ENCODE results near the gene DUS4L. TPM values are rescaled to one million over a fixed set of nuclear protein-coding genes. Genes with fewer than 3 reads are reported as not detected.

Gene DUS4L
- total RNA-seq, 2 experiments from 2014 or later, result 9.3 to 10.2 TPM

DNA sequence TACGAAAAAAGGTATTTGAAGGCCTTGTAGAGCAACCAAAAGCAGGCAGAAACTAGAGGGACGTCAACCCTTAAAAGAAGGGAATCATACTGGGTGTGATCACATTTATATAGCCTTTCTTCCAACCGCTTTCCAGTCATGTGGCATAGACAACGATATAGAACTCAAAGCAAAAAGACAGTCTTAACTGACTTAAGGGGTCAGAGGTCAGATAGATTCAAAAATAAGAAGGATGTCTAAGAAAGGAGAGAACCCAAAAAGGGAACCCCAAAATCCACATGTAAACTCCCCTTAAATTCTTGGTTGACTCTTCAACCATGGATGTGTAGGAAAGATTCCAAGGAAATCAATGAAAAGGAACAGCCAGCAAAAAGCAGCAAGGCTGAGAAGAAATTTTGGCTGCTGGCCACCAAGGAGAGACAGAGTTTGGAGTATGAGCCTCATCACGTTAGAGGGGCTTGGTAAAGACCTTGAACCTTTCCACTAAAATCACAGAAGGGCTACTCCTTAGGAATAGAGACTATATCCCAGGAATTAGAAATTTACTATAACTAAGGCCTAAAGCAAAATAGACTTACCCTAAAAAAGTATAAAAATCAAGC is 24.9 kb downstream of the DUS4L start:
- CTCF ChIA-PET, result no interaction called here
- H3K9me3 Mint-ChIP-seq (ENCODE audit: low read depth), result no peaks in the 10 kb centered on the region
- no peaks in the 10 kb centered on the region for H3K27me3 Mint-ChIP-seq
- peaks cover 5% of the 10 kb centered on the region for H3K4me1 Mint-ChIP-seq
- H3K36me3 Mint-ChIP-seq, result peaks cover 49% of the 10 kb centered on the region
- no peak for DNase-seq
- H3K27ac Mint-ChIP-seq, result no peak overlapping the region
- H3K4me3 Mint-ChIP-seq, result no peak overlapping the region
- ATAC-seq, result no peak

DNA sequence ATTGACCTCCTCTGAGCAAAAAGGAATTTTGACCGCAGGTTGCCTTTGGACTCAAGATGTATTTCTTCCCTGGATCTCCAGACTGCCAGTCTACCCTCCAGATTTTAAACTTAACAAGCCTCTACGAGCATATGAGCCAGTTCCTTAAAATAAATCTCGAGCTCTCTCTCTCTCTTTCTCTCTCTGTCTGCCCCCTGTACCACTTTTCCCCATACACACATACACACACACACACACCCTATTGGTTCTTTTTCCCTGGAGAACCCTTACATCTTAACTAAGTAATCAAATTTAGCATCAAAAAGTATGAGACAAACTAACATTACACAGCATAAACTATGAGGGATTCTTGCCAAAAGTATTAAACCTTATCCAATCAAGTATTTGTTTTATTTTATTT is 27.6 kb downstream of the DUS4L start:
- peaks cover 41% of the 10 kb centered on the region for H3K36me3 Mint-ChIP-seq
- H3K27me3 Mint-ChIP-seq, result no peaks in the 10 kb centered on the region
- H3K9me3 Mint-ChIP-seq (ENCODE audit: low read depth), result no peaks in the 10 kb centered on the region
- peaks cover 2% of the 10 kb centered on the region for H3K4me1 Mint-ChIP-seq
- ATAC-seq, result no peak
- CTCF ChIA-PET, result no interaction called here
- no peak overlapping the region for H3K4me3 Mint-ChIP-seq
- DNase-seq, result no peak
- H3K27ac Mint-ChIP-seq, result no peak overlapping the region

DNA sequence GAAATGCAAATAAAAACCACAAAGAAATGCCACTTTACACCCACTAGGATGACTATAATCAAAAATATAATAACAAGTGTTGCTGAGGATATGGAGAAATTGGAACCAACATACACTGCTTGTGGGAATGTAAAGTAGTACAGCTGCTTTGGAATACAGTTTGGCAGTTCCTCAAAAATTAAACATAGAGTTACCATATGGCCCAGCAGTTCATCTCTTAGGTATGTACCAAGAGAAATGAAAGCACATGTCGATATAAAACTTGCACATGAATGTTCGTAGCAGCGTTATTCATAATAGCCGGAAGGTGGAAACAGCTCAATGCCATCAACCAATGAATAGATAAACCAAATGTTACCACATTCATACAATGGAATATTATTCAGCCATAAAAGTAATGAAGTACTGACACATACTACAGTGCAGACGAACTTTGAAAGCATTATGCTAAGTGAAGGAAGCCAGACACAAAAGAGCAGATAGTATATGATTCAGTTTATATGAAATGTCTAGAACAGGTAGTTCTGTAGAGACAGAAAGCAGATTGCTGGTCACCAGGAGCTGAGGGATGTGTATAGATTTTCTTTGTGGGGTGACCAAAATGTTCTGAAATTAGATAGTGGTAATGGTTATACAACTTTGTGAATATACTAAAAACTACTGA is 28.7 kb downstream of the DUS4L start:
- Mint-ChIP-seq H3K36me3 (peaks cover 41% of the 10 kb centered on the region), H3K9me3 (ENCODE audit: low read depth) (no peaks in the 10 kb centered on the region)
- CTCF ChIA-PET, result no interaction called here

DNA sequence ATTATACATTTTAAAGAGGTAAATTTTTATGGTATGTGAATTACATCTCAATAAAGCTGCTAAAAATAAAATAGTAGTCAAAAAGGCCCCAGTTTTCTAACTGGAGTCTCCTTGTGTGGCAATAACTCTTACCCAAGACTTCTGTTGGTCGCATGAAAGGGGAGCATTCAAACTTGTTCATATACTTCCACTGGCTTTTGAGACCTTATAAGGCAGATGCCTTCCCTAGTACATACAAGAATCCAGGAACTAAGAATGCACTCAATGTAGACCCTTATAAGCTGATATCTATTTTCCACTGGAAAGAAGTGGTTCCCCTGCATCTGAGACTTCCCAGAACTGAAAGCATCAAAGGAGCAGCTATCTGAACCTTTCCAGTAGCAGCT is 29.2 kb downstream of the DUS4L start:
- ATAC-seq, result no peak
- H3K36me3 Mint-ChIP-seq, result peaks cover 45% of the 10 kb centered on the region
- CTCF ChIA-PET, result no interaction called here

More for the DNA sequence above, 28.7 kb downstream of the DUS4L start:
- H3K4me1 Mint-ChIP-seq, result peaks cover 2% of the 10 kb centered on the region
- DNase-seq (no peak), ATAC-seq (no peak)
- no peaks in the 10 kb centered on the region for H3K27me3 Mint-ChIP-seq
- no peak overlapping the region for H3K4me3 Mint-ChIP-seq
- no peak overlapping the region for H3K27ac Mint-ChIP-seq

DNA sequence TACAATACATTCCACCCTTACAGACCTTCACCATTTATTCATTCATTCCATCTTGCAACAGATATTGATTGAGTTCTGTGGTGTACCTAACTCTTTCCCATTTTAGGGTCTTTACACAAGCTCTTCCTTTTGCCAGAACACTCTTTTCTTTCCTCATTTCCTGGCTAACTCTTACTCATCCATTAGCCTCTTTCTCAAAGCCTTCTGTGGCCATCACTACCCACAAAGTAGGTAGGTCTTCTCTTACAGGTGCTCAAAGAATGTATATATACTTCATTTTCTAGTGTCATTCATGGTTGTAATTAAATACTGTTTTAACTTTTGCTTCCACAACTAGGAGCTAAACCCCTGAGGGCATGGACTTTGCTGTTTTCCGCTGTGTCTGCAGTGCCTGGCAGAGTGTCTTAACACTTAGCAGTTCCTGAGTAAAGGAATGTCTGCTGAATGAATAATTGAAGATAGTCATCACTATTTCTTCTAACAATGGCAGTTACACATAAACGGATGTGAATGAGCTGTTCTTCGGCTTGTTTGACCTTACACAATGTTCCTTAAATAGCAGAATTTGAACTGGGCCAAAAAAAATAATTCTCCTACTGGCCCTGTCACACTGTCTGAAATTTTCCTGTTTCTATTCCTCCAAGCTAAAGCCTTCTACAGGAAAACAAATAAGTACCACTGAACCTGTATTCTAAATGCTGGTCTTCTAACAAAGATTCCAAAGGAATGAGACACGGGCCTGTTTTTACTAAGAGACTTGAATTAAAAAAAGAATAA is 31.4 kb downstream of the DUS4L start:
- Mint-ChIP-seq H3K9me3 (ENCODE audit: low read depth) (no peaks in the 10 kb centered on the region), H3K27me3 (no peaks in the 10 kb centered on the region), H3K36me3 (peaks cover 33% of the 10 kb centered on the region), H3K4me1 (no peaks in the 10 kb centered on the region), H3K27ac (no peak overlapping the region), H3K4me3 (no peak overlapping the region)
- CTCF ChIA-PET, result interaction anchor here (1.4 kb wide), 1 partner anchor 63 kb away, joined by 3 read pairs; no protein-coding TSS in a partner anchor
- no peak for ATAC-seq
- no peak for DNase-seq

More for the DNA sequence above, 29.2 kb downstream of the DUS4L start:
- Mint-ChIP-seq H3K9me3 (ENCODE audit: low read depth) (no peaks in the 10 kb centered on the region), H3K4me3 (no peak overlapping the region), H3K27me3 (no peaks in the 10 kb centered on the region), H3K4me1 (peaks cover 2% of the 10 kb centered on the region), H3K27ac (no peak overlapping the region)
- no peak for DNase-seq

DNA sequence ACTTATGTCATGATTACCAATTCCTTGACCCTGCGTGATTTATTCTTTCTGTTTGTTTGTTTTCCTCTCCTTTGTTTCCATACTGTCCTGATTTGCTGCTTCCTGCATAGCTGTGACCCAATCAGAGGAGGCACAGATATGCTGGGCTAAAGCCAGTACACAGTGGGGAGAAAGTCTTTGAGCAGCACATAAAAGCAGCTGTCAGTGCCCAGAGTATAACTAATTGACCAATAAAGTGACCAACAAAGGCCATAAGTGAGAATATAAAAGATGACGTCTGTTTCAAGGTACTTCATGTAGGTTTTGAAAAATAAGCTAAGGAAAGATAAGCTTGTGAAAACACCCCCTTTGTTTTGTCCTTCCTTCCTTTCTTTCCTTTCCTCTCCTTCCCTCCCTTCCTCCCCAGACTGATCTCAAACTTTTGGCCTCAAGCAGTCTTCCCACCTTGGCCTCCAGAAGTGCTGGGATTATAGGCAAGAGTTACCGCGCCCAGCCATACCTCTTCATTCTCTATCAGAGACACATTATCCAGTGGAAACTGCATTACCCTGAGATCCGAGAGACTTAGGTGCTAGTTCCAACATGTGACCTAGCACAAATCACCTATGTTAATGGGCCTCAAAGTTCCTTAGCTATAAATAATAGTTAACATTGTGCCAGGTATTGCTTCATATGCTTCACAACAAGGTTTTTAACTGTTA is 33.3 kb downstream of the DUS4L start:
- H3K27ac Mint-ChIP-seq, result no peak overlapping the region
- no peaks in the 10 kb centered on the region for H3K9me3 Mint-ChIP-seq (ENCODE audit: low read depth)
- no peak overlapping the region for H3K4me3 Mint-ChIP-seq
- peaks cover 34% of the 10 kb centered on the region for H3K36me3 Mint-ChIP-seq
- no peaks in the 10 kb centered on the region for H3K27me3 Mint-ChIP-seq
- no peak for ATAC-seq
- no peaks in the 10 kb centered on the region for H3K4me1 Mint-ChIP-seq
- no peak for DNase-seq
- CTCF ChIA-PET, result interaction anchor here (1.0 kb wide), 1 partner anchor 65 kb away, joined by 5 read pairs; no protein-coding TSS in a partner anchor

DNA sequence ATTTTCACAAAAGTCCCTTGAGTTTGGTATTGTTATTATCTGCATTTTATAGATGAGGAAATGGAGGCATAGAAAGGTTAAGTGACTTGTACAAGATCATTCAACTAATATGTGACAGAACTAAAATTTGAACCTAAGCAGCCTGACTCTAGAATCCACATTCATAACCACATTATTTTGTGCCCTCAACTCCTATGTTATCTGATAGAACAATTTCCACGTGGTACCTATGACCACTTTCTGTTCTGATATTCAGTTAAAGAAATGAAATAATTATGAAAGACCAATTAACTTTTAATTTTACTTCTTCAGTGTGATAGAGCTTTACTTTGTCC is 33.8 kb downstream of the DUS4L start:
- ATAC-seq, result no peak
- no peak overlapping the region for H3K4me3 Mint-ChIP-seq
- peaks cover 35% of the 10 kb centered on the region for H3K36me3 Mint-ChIP-seq
- H3K27ac Mint-ChIP-seq, result no peak overlapping the region
- H3K9me3 Mint-ChIP-seq (ENCODE audit: low read depth), result no peaks in the 10 kb centered on the region
- H3K27me3 Mint-ChIP-seq, result no peaks in the 10 kb centered on the region
- H3K4me1 Mint-ChIP-seq, result no peaks in the 10 kb centered on the region
- CTCF ChIA-PET, result interaction anchor here (1.0 kb wide), 1 partner anchor 64 kb away, joined by 5 read pairs; no protein-coding TSS in a partner anchor
- no peak for DNase-seq

DNA sequence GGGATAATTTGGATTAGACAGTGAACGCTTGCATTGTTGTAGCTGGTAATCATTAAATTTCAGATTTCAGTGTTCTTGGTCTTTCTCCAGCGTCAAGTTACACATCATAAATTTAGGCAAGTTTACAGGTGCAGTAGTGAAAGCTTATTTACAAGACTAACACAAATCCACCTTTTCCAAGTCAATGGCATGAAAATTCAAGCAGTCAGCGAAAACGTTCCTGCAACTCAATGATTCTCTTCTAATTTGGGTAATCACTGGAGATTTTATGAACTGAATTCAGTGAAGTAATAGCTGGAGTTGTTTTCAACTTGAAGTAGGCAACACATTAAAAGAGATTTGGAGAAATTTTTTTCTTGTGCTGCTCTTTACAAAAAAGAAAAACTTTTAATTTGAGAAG is 34.2 kb downstream of the DUS4L start:
- DNase-seq (no peak), ATAC-seq (no peak)
- no peaks in the 10 kb centered on the region for H3K27me3 Mint-ChIP-seq
- H3K36me3 Mint-ChIP-seq, result peaks cover 36% of the 10 kb centered on the region
- no peak overlapping the region for H3K4me3 Mint-ChIP-seq
- H3K9me3 Mint-ChIP-seq (ENCODE audit: low read depth), result no peaks in the 10 kb centered on the region
- no peak overlapping the region for H3K27ac Mint-ChIP-seq
- CTCF ChIA-PET, result no interaction called here
- H3K4me1 Mint-ChIP-seq, result no peaks in the 10 kb centered on the region

DNA sequence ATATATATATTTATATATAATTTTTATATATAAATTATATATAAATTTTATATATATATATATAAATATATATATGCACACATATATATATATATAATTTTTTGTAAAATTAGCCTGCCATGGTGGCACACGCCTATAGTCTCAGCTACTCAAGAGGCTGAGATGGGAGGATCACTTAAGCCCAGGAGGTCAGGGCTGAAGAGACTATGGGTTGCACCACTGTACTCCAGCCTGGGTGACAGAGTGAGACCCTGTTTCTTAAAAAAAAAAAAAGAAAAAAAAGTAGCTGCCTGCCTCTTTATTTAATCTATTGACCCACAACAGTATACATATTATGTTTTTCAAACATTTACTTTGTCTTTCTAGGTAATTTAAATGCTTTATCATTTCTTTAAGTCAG is 35.5 kb downstream of the DUS4L start:
- Mint-ChIP-seq H3K27ac (no peak overlapping the region), H3K36me3 (peaks cover 28% of the 10 kb centered on the region), H3K27me3 (no peaks in the 10 kb centered on the region), H3K9me3 (ENCODE audit: low read depth) (no peaks in the 10 kb centered on the region), H3K4me3 (no peak overlapping the region), H3K4me1 (no peaks in the 10 kb centered on the region)
- no peak for DNase-seq
- ATAC-seq, result no peak
- CTCF ChIA-PET, result interaction anchor here (0.7 to 1.2 kb wide), 3 partner anchors 62 to 121 kb away, joined by 3 read pairs; no protein-coding TSS in a partner anchor

DNA sequence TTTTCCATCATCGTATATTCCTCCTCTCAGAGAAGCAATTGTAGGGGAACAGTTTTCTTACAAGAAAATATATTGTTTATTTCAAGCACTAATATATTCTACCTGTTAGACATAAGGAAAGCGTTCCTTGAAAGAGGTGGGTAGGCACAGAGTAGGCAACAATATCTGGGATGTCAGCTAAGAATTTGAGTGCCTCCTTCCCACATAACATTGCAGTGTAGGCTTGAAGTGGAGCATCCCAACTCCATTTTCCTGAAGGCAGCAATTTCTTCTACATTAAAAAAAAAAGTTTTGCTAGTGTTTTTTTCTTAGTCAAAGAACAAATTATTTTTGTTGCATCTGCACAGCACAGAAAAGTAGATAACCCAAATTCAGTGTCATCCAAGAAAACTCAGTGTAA is 37.0 kb downstream of the DUS4L start:
- no peak overlapping the region for H3K4me3 Mint-ChIP-seq
- H3K27me3 Mint-ChIP-seq, result no peaks in the 10 kb centered on the region
- CTCF ChIA-PET, result no interaction called here
- no peaks in the 10 kb centered on the region for H3K9me3 Mint-ChIP-seq (ENCODE audit: low read depth)
- H3K4me1 Mint-ChIP-seq, result peaks cover 6% of the 10 kb centered on the region
- H3K36me3 Mint-ChIP-seq, result peaks cover 22% of the 10 kb centered on the region
- no peak for ATAC-seq
- DNase-seq, result no peak
- H3K27ac Mint-ChIP-seq, result no peak overlapping the region

DNA sequence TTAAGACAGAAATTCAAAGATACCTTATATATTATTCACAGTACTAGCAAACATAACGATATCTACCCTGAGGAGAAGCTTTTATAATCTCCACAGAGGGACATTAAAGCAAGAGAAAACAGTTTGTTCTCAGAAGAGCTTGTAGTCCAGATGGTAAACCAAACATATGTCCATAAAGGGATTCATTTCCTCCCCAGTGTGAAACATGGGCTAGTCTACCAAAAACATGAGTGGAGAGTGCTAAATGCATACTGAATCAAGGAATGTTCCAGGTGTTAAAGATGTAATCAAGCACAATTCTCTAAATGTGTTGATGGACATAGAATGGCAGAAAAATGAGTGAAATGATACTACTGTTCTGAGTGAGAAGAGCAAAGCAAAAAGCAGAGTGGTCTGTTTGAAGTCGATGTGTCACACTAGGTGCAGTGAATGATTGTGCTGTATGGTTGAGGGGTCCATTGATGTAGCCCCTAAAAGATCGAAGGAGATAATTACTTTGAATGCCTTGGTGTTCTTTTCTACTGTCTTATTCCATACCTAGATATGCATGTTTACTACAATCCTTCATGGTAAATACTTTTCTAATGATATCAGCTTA is 41.5 kb downstream of the DUS4L start:
- no peak overlapping the region for H3K4me3 Mint-ChIP-seq
- H3K36me3 Mint-ChIP-seq, result peaks cover 32% of the 10 kb centered on the region
- no peaks in the 10 kb centered on the region for H3K27me3 Mint-ChIP-seq
- no peak overlapping the region for H3K27ac Mint-ChIP-seq
- ATAC-seq, result no peak
- no peak for DNase-seq
- H3K9me3 Mint-ChIP-seq (ENCODE audit: low read depth), result no peaks in the 10 kb centered on the region
- H3K4me1 Mint-ChIP-seq, result peaks cover 6% of the 10 kb centered on the region
- CTCF ChIA-PET, result no interaction called here

DNA sequence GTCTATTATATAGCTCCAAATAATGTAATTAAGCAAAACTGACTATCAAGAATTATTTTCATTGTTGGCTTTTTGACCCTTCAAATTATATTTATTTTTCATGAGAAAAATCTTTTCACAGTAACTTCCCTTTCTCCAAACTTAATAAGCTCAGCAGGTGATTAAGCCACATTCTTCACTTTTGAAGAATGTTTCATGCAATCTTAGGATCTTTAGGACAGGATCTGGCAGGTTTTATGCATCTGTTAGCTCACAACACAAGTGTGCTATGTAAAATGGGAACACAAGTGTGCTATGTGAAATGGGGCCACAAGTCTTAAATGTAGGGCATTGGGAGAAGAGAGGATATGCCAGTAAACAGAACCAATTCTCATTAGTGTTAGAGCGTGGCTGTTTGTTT is 42.5 kb downstream of the DUS4L start:
- Mint-ChIP-seq H3K4me1 (peaks cover 6% of the 10 kb centered on the region), H3K27me3 (no peaks in the 10 kb centered on the region), H3K36me3 (peaks cover 31% of the 10 kb centered on the region), H3K4me3 (no peak overlapping the region), H3K27ac (no peak overlapping the region), H3K9me3 (ENCODE audit: low read depth) (no peaks in the 10 kb centered on the region)
- CTCF ChIA-PET, result no interaction called here
- DNase-seq, result no peak
- no peak for ATAC-seq

DNA sequence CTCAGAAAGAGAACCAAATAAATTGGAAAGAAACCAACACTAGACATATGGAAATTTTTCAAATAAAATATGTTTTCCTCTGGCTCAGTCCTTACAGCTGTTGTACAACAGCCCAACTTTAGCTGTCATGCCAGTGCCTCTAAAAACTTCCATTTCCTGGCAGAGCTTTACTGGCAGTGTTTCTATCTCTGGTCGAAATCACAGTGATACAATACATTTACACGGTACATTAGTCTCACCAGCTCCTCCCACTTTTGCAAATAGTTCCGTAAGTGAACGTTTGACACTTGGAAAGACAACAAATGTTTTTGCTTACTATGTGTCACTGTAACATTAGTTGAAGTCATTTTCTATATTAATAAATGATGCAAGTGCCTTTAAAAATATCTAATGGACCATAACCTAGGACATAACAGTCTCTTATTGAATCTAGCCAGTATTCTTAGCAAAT is 46.1 kb downstream of the DUS4L start:
- Mint-ChIP-seq H3K4me1 (peaks cover 18% of the 10 kb centered on the region), H3K36me3 (peaks cover 46% of the 10 kb centered on the region), H3K4me3 (no peak overlapping the region), H3K9me3 (ENCODE audit: low read depth) (no peaks in the 10 kb centered on the region), H3K27ac (no peak overlapping the region), H3K27me3 (no peaks in the 10 kb centered on the region)
- DNase-seq, result no peak
- ATAC-seq, result no peak
- CTCF ChIA-PET, result no interaction called here

All from activated CD8-positive, alpha-beta memory T cell treated with anti-CD3 and anti-CD28 coated beads, Interleukin-2, amount 10 ng/mL, durations not matched to agents 7 days and 5 days (primary cell).